ENCODE measurements around the gene ADGRV1. TPM values are rescaled to one million over a fixed set of nuclear protein-coding genes. Genes with fewer than 3 reads are reported as not detected.

Gene ADGRV1
- polyA plus RNA-seq, 3 donors = 10.2 to 14.8 (median 10.6) TPM

- DNase-seq (ENCODE audit: low read depth in 3 of 3, low spot score in 2 of 3) = peak; percentile 44 to 55 (median 53)
Measured at GRCh38 chr5:91174396-91174795, 615.8 kb downstream of the ADGRV1 start.

DNA sequence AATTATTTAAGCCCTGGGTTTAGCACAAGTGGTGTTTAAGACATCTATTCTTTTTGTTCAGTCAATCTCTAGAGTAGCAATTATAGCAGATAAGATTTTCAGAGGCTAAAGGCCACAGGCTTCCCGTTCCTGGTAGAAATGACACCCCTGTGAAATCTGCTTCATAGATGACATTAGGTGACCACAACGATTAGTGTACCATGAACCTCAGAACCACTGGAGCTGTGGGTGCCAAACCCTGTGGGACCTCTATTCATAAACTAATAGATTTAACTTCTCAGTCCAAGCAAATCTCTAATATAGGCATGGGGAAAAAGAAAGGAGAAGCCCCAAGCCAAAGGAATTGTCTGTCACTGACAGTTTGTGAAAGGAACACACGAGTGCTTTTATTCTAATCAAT, 617.1 kb downstream of the ADGRV1 start:
- no peak for DNase-seq (ENCODE audit: low read depth in 3 of 3, low spot score in 2 of 3)

DNA sequence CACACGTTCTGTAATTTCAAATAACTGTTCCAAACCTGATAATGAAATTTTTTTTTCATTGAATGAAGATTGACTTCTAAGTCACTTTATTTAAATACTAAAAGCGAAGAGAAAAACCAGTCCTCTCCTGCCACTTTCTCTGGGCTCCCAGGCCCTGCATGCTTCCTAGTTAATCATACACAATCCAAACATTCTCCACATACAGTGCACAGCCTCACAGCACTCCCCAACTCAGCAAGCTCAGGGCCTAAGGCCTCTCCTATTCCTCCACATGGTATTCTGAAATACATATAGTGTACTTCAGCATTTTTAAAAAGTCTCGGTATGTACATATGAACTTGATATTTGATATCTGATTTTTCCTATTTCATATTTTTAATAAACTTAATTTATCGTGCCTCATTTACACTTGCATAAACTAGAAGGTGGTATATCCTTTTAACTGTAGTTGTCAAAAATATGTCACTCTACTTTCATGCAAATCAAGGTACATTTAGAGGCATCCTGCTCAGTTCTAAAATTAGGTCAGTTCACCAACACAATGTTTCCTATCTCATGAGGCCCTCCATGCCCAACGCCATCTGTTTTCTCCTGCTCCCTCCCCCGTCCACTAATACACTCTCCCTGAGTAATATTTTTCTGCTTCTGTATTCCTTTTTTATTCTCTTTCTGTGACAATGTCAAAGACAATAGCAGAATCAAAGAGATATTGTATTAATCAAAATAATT, 617.9 kb downstream of the ADGRV1 start:
- no peak for DNase-seq (ENCODE audit: low read depth in 3 of 3, low spot score in 2 of 3)

DNA sequence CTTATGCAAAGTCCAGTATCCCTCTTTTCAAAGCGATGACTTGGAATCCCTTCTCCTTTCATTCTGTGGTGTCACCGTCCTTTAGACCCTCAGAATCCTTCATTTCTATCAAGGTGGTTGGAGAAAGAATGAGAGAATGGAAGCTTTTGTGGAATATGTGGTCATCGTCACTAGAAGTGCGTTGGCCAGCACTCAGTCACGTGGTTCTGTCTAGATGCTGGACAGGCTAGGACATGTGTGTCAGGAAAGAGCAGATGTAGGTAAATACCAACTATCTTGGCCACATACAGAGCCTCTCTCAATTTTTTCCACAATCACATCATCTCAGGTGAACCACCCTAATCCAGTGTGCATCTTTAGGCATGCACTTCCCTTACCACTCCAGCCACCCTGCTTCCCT, 618.5 kb downstream of the ADGRV1 start:
- DNase-seq (ENCODE audit: low read depth in 3 of 3, low spot score in 2 of 3) = no peak

DNA sequence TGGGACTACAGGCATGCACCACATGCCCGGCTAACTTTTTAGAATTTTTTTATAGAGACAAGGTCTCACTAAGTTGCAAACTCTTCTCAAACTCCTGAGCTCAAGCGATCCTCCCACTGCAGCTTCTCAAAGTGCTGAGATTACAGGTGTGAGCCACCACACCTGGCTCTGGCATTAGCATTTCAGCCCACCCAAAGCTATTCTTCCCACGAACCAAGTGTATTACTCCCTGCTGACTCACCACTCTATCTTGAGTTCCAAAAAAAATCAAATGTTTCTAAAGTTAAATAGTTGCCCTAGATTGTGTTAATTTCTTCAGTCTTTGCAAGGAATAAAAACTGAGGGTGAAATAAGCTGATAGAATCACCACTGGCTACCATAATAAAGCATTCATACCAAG, 619.0 kb downstream of the ADGRV1 start:
- DNase-seq (ENCODE audit: low read depth in 3 of 3, low spot score in 2 of 3) = no peak

- no peak for DNase-seq (ENCODE audit: low read depth in 3 of 3, low spot score in 2 of 3)
Measured at GRCh38 chr5:91178461-91178860, 619.9 kb downstream of the ADGRV1 start.

GRCh38 chr5:91179018-91179417, 620.4 kb downstream of the ADGRV1 start:
- no peak for DNase-seq (ENCODE audit: low read depth in 3 of 3, low spot score in 2 of 3)

DNA sequence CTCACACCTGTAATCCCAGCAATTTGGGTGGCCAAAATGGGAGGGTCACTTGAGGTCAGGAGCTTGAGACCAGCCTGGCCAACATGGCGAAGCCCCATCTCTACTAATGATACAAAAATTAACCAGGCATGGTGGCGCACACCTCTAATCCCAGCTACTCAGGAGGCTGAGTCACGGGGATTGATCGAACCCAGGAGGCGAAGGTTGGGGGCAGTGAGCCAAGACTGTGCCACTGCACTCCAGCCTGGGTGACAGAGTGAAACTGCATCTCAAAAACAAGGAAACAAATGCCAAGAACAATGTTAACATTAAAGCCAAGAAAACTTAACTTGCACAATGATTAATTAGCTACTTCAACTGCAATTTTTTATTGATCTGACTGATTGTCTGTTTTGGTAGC, 621.9 kb downstream of the ADGRV1 start:
- DNase-seq (ENCODE audit: low read depth in 3 of 3, low spot score in 2 of 3) = no peak

GRCh38 chr5:91182763-91183162, 624.2 kb downstream of the ADGRV1 start:
- DNase-seq (ENCODE audit: low read depth in 3 of 3, low spot score in 2 of 3) = no peak

DNA sequence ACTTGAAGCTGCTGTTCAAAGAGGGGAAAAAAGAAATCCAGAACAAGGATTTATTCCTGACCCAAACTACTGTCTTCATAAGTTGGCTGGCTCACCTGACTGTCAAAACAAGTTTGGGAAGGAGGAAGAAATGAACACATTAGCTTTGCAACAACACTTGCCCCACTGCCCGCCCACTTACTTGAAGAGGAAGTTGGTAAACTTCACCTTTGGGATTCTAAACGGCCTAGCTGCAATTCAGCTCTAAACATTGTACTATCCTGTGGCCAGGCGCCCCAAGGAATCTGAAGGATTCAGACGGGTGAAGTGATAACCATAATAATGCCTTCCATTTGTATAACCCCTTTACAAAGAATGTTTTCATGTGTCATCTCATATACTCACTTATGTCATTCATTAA, 625.1 kb downstream of the ADGRV1 start:
- no peak for DNase-seq (ENCODE audit: low read depth in 3 of 3, low spot score in 2 of 3)

- DNase-seq (ENCODE audit: low read depth in 3 of 3, low spot score in 2 of 3) = no peak
Measured at GRCh38 chr5:91186101-91186500, 627.5 kb downstream of the ADGRV1 start.

GRCh38 chr5:91187032-91187431, 628.4 kb downstream of the ADGRV1 start:
- no peak for DNase-seq (ENCODE audit: low read depth in 3 of 3, low spot score in 2 of 3)

DNA sequence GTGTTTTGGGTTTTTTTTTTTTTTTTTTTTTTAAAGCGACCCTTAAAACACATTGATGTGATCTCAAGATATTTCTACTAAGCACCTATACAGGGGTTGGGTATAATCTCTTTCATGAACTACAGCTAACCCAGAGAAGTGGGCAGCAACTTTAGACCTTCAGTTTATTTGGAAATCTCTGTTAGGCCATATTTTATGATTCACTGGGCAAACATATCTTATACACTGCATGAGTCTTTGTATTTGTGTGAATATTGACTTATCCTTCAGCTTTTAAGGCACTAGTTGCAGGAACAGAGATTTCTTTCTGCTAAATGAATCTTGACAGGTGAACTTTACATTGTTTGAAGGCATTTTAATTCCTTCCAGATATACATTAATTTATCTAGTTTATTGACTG, 630.2 kb downstream of the ADGRV1 start:
- no peak for DNase-seq (ENCODE audit: low read depth in 3 of 3, low spot score in 2 of 3)

DNA sequence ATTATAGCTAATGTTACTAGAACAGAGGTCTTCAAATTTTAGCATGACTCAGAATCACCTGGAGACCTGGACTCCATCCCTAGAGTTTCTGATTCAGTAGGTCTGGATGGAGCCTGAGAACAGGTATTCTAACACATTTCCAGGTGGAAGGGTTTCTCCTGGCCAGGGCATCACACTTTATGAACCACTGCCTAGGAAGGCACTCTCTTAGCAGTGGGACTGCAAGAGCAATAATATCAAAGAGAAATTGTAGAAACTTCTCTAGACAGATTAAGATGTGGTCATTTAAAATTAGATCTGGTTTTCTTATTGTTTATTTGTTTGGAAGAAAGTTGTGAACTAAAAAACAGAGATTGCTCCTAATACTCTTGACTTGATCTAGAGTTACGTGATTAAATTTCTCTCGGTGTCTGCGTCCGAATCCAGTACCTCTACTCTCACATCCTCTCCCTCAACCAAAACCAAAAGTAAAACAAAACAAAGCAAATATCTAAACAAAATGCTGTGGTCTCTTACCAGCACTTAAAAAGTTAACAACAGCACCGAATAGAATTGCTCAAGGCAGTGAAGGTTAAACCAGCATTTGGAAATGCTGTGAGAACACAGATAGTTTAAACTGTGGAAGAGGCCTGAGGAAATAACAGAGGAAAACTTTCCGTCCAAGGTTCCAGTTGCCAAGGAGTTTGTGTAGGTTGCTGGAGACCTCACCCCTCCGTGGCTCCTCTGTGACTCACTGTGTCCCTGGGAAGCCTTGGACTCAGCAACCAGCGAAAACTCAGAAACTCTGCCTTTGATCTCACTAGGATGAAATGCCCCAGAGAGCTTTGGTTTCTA, 631.1 kb downstream of the ADGRV1 start:
- no peak for DNase-seq (ENCODE audit: low read depth in 3 of 3, low spot score in 2 of 3)

DNA sequence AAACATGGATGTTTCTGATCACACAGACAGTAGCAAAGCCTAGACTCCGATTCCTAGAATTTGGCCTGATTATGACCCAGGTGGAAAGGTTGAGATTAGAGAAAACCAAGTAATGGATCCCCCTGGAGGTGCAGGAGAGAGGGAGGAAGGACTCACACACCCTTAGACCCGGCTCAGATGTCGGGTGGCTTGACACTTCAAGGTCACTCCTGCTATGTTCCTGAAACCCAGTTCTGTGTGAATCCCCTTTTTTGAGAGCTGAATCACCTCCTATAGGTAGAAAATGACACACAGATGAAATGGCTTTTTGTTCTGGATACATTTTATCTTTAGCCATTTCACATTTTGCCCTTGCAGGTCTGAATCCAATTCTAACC, 631.7 kb downstream of the ADGRV1 start:
- no peak for DNase-seq (ENCODE audit: low read depth in 3 of 3, low spot score in 2 of 3)

DNA sequence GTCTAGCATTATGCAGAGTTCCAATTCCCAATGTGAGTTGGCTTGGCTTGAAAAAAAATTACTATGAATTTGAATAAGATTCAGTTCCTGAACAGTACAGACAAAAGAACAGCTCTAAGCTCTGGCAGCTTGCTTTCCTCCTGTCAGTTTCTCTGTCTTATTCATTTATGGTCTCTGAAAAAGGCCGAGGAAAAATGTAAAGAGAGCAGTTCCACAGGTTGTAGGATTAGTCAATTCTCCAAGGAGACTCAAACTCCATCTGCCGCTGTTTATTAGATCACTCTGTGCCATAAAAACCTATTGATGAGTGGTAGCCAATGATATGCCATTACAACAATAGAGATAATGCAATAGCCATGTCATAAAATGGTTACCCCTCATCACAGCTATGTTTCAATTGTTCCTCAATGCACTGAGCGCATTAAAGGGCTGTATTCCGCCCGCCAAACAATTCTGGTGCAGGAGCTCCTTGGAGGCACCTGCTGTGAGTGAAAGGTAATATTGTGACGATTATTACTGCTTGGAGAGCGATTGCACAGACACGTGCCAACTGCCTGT, 636.3 kb downstream of the ADGRV1 start:
- DNase-seq (ENCODE audit: low read depth in 3 of 3, low spot score in 2 of 3) = no peak

GRCh38 chr5:91200692-91201091, 642.1 kb downstream of the ADGRV1 start:
- no peak for DNase-seq (ENCODE audit: low read depth in 3 of 3, low spot score in 2 of 3)

DNA sequence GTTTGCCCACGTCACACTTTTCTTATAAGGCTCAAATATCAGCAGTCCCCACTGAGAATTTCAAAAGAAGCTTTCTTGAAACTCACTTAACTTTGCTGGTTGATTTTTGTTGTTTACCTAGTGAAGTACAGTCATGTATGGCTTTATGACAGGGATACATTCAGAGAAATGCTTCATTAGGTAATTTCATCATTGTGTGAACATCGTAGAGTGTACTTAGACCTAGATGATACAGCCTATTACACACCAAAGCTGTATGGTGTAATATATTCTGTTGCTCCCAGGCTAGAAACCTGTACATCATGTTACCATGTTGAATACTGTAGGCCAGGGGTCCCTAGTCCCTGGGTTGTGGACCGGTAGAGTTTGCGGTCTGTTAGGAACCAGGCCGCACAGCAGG, 647.5 kb downstream of the ADGRV1 start:
- no peak for DNase-seq (ENCODE audit: low read depth in 3 of 3, low spot score in 2 of 3)

DNA sequence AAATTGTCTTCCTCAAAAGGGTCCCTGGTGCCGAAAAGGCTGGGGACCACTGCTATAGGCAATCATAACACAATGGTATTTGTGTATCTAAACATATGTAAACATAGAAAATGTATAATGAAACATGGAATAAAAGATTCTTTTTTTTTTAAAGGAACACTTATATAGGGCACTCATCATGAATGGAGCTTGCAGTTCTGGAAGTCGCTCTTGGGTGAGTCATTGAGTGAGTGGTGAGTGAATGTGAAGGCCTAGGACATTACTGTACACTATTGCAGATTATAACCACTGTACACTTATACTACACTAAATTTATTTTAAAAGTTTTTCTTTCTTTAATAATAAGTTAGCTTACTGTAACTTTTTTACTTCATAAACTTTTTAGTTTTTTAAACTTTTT, 648.1 kb downstream of the ADGRV1 start:
- DNase-seq (ENCODE audit: low read depth in 3 of 3, low spot score in 2 of 3) = no peak

- no peak for DNase-seq (ENCODE audit: low read depth in 3 of 3, low spot score in 2 of 3)
Measured at GRCh38 chr5:91207248-91207647, 648.7 kb downstream of the ADGRV1 start.

- no peak for DNase-seq (ENCODE audit: low read depth in 3 of 3, low spot score in 2 of 3)
Measured at GRCh38 chr5:91211997-91212713, 653.6 kb downstream of the ADGRV1 start.
